Posterior cingulate gyrus (tissue), 11 donors: ENCODE results near the gene CAMP.
"Not testable (repeated sequence)": the region's sequence is repeated elsewhere in the genome, so short reads cannot be mapped to it uniquely, and the experiment has no call there.

Experiments
- DNase-seq, 10 donors: peaks; one replicate each; pipeline versions ENCODE4 v3.0.0 to v3.0.0-alpha.2; 2020 to 2021; ENCODE audit warnings: mixed read lengths in 3 of 10
- intact Hi-C: fragments of 100-400 bp; cut with DNase I; formaldehyde crosslinking; loops from one replicate; pipeline ENCODE4 v1.15.1; 2023

Gene CAMP, protein sequence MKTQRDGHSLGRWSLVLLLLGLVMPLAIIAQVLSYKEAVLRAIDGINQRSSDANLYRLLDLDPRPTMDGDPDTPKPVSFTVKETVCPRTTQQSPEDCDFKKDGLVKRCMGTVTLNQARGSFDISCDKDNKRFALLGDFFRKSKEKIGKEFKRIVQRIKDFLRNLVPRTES

GRCh38 chr3:48222616-48223513 is at the start of gene CAMP:
CAMP (plus strand) TSS chr3:48223495; CDS start chr3:48223512, 17 bp downstream.
- intact Hi-C loops, result no loop called here
- DNase-seq, result peak in 7 of 10 donors; percentile 11 to 94 (median 45)

- intact Hi-C loops, result no loop called here
- DNase-seq, result no peak
Measured at GRCh38 chr3:48178072-48178471, 45.2 kb upstream of the CAMP start.

- no peak for DNase-seq
- intact Hi-C loops, result no loop called here
Measured at GRCh38 chr3:48180021-48180420, 43.3 kb upstream of the CAMP start.

DNA sequence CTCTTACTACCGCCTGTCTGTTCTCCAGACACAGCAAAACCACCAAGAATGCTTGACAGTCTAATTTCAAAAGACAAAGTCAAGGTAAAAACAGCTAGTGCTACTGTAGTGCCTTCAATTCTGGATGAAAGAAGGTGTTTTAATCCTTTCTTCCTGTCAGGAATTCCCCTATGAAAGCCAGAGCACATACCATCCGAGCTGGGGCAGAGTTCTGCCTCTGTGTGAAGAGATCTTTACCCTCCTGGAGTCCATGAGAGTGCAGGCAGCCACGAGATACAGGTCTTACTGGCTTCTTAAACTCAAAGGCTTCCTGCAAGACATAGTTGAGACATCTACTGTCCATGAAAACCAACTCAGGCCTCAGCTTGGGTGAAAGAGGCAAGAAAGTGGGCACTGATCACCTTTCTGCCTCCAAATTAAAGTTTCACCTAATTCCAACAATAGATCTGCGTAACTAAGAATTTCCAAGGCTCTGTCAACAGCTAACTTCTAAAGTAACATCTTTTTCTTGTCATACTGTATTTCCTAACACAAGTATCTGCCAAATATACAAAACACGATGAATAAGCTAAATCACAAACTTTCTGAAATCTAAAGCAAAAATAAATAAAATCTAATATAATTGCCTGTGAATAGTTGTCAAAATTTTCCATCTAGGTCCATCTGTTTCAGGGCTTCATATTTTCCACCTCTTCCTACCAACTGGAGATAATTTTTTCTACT is 42.6 kb upstream of the CAMP start:
- intact Hi-C loops, result no loop called here

DNA sequence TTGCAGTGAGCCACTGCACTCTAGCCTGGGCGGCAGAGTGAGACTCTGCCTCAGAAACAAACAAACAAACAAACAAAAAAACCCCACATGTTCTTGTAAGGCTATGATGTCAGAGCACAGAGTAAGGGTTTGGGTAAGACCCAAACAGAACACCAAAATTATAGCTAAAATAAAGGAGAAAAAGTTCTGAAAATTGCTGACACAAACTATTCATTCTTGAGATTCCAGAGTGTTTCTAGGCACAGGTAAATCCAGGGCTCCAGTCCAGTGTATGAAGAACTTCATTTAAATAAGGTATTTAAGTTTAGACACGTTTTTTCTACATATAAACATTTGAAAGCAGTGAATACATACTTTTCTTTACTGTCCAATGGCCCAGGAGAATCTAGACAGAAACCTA is 39.0 kb upstream of the CAMP start:
- DNase-seq, result no peak
- intact Hi-C loops, result no loop called here

More for the DNA sequence above, 42.6 kb upstream of the CAMP start:
- no peak for DNase-seq

DNA sequence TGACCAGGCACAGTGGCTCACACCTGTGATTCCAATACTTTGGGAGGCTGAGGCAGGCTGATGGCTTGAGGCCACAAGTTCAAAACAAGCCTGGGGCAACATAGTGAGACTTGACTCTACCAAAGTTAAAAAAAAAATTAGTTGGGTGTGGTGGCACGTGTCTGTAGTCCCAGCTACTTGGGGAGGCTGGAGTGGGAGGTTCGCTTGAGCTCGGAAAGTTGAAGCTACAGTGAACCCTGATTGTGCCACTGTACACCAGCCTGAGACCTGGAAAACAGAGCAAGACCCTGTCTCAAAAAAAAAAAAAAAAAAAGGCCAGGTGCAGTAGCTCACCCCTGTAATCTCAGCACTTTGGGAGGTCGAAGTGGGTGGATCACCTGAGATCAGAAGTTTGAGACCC is 38.2 kb upstream of the CAMP start:
- intact Hi-C loops, result no loop called here
- no peak for DNase-seq

DNA sequence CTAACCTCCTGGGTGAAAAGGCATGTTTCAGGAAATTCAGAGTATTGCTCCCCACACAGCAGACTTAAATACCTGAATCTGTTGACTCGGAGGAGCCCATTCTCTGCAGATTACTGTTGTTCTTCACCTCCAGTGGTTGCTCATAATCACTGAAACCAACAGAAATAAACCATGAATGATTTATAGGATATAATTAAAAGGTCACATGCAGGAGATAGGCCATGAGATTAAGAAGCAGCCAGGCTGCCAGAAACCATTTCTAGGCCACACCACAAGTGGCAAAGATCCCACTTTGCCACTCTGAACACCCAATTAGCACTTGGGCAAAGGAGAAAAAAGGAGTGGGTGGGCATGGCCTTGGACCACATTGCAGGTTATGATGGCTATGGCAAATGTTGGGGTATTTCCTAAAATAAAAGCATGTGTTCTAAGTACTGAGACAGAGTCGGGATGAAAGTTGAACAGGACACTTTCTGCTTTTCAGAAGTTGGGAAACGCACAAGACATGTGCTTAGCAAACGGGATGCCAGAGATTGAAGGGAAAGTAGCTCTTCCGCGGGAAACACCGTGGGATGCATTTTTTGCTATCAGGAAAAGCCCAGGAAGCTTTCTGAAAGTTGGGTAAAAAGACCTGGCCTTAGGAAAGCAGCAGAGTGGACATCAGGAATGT is 36.5 kb upstream of the CAMP start:
- DNase-seq, result no peak
- intact Hi-C loops, result no loop called here

DNA sequence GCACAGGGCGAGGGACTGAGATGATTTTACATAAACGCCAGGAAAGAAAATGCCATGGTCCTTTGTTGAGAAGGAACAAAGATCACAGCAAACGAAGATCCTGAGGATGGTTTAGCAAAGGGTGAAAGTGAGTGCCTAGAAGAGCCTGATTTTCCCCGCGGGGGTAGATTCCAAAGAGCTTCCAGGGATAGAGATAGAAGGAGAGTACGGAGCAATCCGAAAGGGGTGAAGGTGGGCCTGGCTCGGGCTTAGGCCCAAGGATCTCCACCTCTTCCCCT is 36.1 kb upstream of the CAMP start:
- DNase-seq, result no peak
- intact Hi-C loops, result no loop called here

- intact Hi-C loops, result no loop called here
- peak in 2 of 10 donors; percentile 35 to 68 for DNase-seq
Measured at GRCh38 chr3:48187579-48188265, 35.6 kb upstream of the CAMP start.

DNA sequence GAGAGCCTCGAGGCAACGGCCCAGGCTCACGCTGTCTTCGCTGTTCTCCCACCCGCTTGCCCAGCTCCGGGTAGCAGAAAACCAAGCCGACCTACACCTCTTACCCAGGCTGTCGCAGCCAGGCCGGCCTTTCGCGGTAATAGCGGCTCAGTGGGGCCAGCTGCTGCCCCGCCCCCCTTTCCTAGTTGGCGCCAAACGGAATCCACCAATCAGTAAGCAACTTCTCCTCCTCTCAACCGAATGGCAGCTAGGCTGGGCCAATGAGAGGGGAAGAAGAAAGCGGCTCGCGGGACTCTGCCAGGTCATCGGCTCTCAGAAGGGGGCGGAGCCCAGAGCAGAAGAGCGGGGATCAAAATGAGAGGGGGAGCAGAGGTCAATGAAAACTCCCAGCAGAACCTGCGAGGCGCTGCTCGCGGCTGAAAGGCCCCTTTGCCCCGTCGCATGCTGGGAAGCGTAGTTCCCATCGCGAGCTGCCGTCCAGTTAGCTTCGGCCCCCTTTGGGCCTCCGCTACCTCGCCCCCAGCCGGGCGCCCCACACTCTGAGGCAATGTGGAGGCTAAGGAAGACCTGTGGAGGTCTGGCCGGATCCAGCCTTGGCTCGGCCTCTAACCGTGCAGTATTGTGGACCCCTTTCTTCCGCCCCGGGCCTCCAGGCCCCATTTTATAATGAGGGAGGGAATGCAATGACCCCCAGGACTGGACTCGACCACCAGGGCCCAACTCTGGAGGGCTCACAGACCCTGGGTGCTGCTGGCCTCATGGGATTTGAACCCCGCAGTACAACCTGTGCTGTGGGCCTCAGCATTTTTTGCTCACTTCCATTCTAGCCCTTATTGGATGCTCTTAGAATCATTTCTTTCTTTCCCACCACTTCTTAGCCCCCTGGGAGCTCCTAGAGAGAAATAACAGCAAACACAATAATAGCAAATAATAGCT is 34.8 kb upstream of the CAMP start, which contains the start of gene CDC25A:
Gene CDC25A, minus strand, starts transcription at position 152 of the 936 bp plus-strand sequence. CDS start 470 bp downstream, outside the sequence.
- DNase-seq, result peak; percentile 91 to 99 (median 96)
- intact Hi-C loops, result no loop called here

- DNase-seq, result no peak
- intact Hi-C loops, result no loop called here
Measured at GRCh38 chr3:48189321-48189720, 34.0 kb upstream of the CAMP start.

DNA sequence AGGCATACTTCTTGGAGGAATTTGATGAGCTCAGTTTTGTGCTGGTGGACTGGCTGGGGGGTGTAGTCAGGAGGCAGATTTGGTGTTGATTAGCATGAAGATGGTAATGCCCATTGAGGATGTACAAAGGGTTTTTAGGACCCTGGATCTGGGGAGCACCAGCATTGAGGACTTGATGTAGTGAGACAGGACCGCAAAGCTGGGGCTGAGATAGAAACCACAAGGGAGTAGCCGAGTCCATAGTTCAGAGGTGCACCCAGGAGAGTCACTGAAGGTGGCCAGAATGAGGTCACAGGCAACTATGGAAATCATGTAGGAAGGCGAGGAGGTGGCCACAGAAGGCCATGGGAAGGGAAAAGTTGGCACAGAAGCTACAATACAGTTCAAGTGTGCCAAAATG is 32.4 kb upstream of the CAMP start:
- no peak for DNase-seq
- intact Hi-C loops, result loop anchor here (5.0 kb wide), 1 partner anchor 246 kb away; no protein-coding TSS in a partner anchor

GRCh38 chr3:48194446-48195071 is 28.7 kb upstream of the CAMP start:
- intact Hi-C loops, result loop anchor here (5.0 kb wide), 1 partner anchor 243 kb away; no protein-coding TSS in a partner anchor
- peak in 7 of 10 donors; percentile 48 to 93 (median 70) for DNase-seq

DNA sequence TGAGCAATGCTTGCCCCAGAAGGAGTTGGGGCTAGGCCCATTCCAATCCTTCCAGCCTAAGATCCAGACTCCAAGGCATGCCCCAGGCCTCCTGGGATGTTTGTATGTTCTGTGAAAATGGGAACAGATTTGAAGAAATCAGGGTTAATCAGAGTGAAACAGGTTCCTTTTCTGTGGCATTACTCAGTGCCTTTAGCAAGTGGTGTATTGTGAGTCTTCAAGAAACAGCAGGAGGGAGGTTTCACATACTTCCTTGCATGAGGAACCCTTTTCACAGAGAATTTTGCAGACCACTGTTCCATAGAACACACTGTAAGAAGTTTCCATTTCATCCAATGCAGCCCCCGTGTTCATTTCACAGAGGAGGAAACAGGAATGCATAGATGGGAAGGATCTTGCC is 26.7 kb upstream of the CAMP start:
- no peak for DNase-seq
- intact Hi-C loops, result no loop called here

DNA sequence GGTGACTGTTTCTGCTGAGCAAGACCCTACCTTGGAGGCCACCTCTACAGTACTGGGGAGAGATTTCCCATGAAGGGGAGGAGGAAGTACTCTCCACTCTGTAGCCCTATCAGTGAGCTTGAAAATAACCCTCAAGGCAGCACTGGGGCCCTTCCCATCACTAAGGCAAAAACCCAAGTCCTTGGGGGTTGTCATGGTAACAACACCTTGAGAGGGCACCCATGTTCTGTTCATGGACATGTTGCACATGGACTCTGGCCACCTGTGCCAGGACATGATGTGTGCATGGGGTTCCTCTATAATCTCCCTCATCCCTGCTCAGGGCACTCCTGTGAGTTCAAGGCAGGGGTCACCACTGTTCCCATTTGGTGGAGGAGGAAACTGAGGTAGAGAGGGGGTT is 24.2 kb upstream of the CAMP start:
- no peak for DNase-seq
- intact Hi-C loops, result no loop called here

GRCh38 chr3:48202632-48203031 is 20.7 kb upstream of the CAMP start:
- no peak for DNase-seq
- intact Hi-C loops, result no loop called here

- no peak for DNase-seq
- intact Hi-C loops, result no loop called here
Measured at GRCh38 chr3:48208076-48208475, 15.2 kb upstream of the CAMP start.

- intact Hi-C loops, result no loop called here
- DNase-seq, result no peak
Measured at GRCh38 chr3:48209445-48209844, 13.8 kb upstream of the CAMP start.

- DNase-seq, result peak in 1 of 10 donors; percentile 81
- intact Hi-C loops, result not testable (repeated sequence)
Measured at GRCh38 chr3:48210534-48210933, 12.8 kb upstream of the CAMP start.
